Neuronal stem cell (in vitro differentiated cells): Measurements from ENCODE around the gene TMEFF1. TPM values are rescaled to one million over a fixed set of nuclear protein-coding genes. Genes with fewer than 3 reads are reported as not detected.

Source experiments
- DNase-seq: peaks from one replicate; pipeline ENCODE4 v3.0.0-alpha.2; 2013; ENCODE audit warnings: low spot score
- H2AFZ ChIP-seq: one replicate; pipeline ENCODE4 v1.6.1; 2013; ENCODE audit warnings: mild to moderate bottlenecking, low read length, inconsistent platforms
- H2AK5ac ChIP-seq: 2 replicates; pipeline ENCODE4 v1.6.1; 2013; ENCODE audit warnings: low read depth, mild to moderate bottlenecking, inconsistent platforms, low read length, moderate library complexity, mixed read lengths
- H2BK120ac ChIP-seq: 2 replicates; pipeline ENCODE4 v1.6.1; 2013; ENCODE audit warnings: low read depth, mild to moderate bottlenecking, inconsistent platforms, low read length, moderate library complexity, mixed read lengths
- H2BK12ac ChIP-seq: one replicate; pipeline ENCODE4 v1.6.1; 2013; ENCODE audit warnings: low read length, inconsistent platforms
- H2BK15ac ChIP-seq: 2 replicates; pipeline ENCODE4 v1.6.1; 2013; ENCODE audit warnings: mild to moderate bottlenecking, low read length, inconsistent platforms, mixed read lengths
- H2BK5ac ChIP-seq: one replicate; pipeline ENCODE4 v1.6.1; 2013; ENCODE audit warnings: inconsistent platforms, mild to moderate bottlenecking, low read length, moderate library complexity
- H3K14ac ChIP-seq: one replicate; pipeline ENCODE4 v1.6.1; 2013; ENCODE audit warnings: low read length, inconsistent platforms
- H3K18ac ChIP-seq: 2 replicates; pipeline ENCODE4 v1.6.1; 2013; ENCODE audit warnings: low read length, inconsistent platforms
- H3K23ac ChIP-seq: 2 replicates; pipeline ENCODE4 v1.6.1; 2013; ENCODE audit warnings: low read depth, mild to moderate bottlenecking, mixed read lengths, low read length, inconsistent platforms; ENCODE audit not compliant: poor library complexity
- H3K27ac ChIP-seq: replicated peaks from 3 replicates; pipeline ENCODE4 v1.5.1; 2013; ENCODE audit warnings: low read length, inconsistent platforms
- H3K27me3 ChIP-seq, 3 experiments: 2 replicates each; pipeline ENCODE4 v1.6.1; 2013; ENCODE audit warnings: low read length in 3 of 3, mild to moderate bottlenecking in 2 of 3, inconsistent platforms in 1 of 3, low read depth in 1 of 3, mixed read lengths in 1 of 3, moderate library complexity in 1 of 3; ENCODE audit not compliant: control insufficient read depth in 3 of 3, insufficient read depth in 3 of 3
- H3K36me3 ChIP-seq, 2 donors: replicated peaks in 1 of 2; 2 replicates each; pipeline ENCODE4 v1.6.1; 2013; ENCODE audit warnings: low read length in 2 of 2; ENCODE audit not compliant: control insufficient read depth in 2 of 2, insufficient read depth in 2 of 2
- H3K4ac ChIP-seq: 2 replicates; pipeline ENCODE4 v1.6.1; 2013; ENCODE audit warnings: inconsistent platforms, mild to moderate bottlenecking, low read length, moderate library complexity
- H3K4me1 ChIP-seq, 2 donors: 1 replicate in 1 of 2; 2 replicates in 1 of 2; pipeline ENCODE4 v1.6.1; 2013; ENCODE audit warnings: low read length in 2 of 2, low read depth in 1 of 2; ENCODE audit not compliant: control insufficient read depth in 2 of 2, insufficient read depth in 1 of 2
- H3K4me2 ChIP-seq: one replicate; pipeline ENCODE4 v1.6.1; 2013; ENCODE audit warnings: mild to moderate bottlenecking, low read length, inconsistent platforms; ENCODE audit not compliant: insufficient read depth, poor library complexity, severe bottlenecking
- H3K4me3 ChIP-seq, 2 donors: 2 replicates each; pipeline ENCODE4 v1.5.1; 2013; ENCODE audit warnings: low read length in 2 of 2, mild to moderate bottlenecking in 2 of 2, inconsistent platforms in 1 of 2, moderate library complexity in 1 of 2
- H3K79me1 ChIP-seq: one replicate; pipeline ENCODE4 v1.6.1; 2013; ENCODE audit warnings: low read depth, mild to moderate bottlenecking, inconsistent platforms, low read length, moderate library complexity
- H3K9ac ChIP-seq: one replicate; pipeline ENCODE4 v1.6.1; 2013; ENCODE audit warnings: mild to moderate bottlenecking, low read depth, low read length, inconsistent platforms; ENCODE audit not compliant: poor library complexity
- H3K9me3 ChIP-seq, 2 donors: replicated peaks in 1 of 2; 2 replicates each; pipeline versions ENCODE3 to v1.6.1; 2013; ENCODE audit warnings: low read length in 2 of 2, mild to moderate bottlenecking in 2 of 2, inconsistent platforms in 1 of 2, low read depth in 1 of 2, mixed read lengths in 1 of 2, moderate library complexity in 1 of 2; ENCODE audit not compliant: control insufficient read depth in 2 of 2, insufficient read depth in 1 of 2
- H4K8ac ChIP-seq: one replicate; pipeline ENCODE4 v1.6.1; 2013; ENCODE audit warnings: low read depth, mild to moderate bottlenecking, inconsistent platforms, low read length, moderate library complexity
- H4K91ac ChIP-seq: one replicate; pipeline ENCODE4 v1.6.1; 2013; ENCODE audit warnings: low read length, low read depth, mild to moderate bottlenecking, inconsistent platforms; ENCODE audit not compliant: poor library complexity
- WGBS, 2 donors: extraction: QIAGEN DNeasy Blood & Tissue Kit; methylation state at CpG; one replicate each; pipeline ENCODE4 v1.1.7; 2013; ENCODE audit warnings: missing lambda C conversion rate in 2 of 2, mixed read lengths in 1 of 2; ENCODE audit not compliant: insufficient read length in 2 of 2, insufficient replicate concordance in 1 of 2; ENCODE audit errors: extremely low coverage in 2 of 2; 5-methylcytosine and 5-hydroxymethylcytosine counted together
- polyA plus RNA-seq, 2 experiments: library from polyadenylated mRNA; stranded (reverse); fragments of 200-250 nt; gene quantifications; one replicate each; pipeline ENCODE4 v1.2.3, GENCODE V29; 2013

TMEFF1 gene
- 27.7 TPM for polyA plus RNA-seq (2013, experiment 1 of 2)
- 27.6 TPM for polyA plus RNA-seq (2013, experiment 2 of 2)

GRCh38 chr9:100472788-100473275 lies at the start of gene TMEFF1:
TSS of gene TMEFF1 (plus strand) at chr9:100473149. CDS start at chr9:100473545, 396 bp downstream.
- peaks cover 4% of the 10 kb centered on the region for H3K79me1 ChIP-seq
- H2BK12ac ChIP-seq = peak within 1 kb of the TSS; percentile 46
- H3K18ac ChIP-seq = peak within 1 kb of the TSS; percentile 100
- peak within 1 kb of the TSS; percentile 83 to 100 for H3K4me3 ChIP-seq
- no peaks in the 10 kb centered on the region for H3K27me3 ChIP-seq
- H3K27ac ChIP-seq = peak within 1 kb of the TSS; percentile 90
- no peaks in the 10 kb centered on the region for H3K9me3 ChIP-seq
- peaks cover 12 to 17% of the 10 kb centered on the region in 2 donors for H3K4me1 ChIP-seq
- H2BK5ac ChIP-seq = peak within 1 kb of the TSS; percentile 99
- H2AK5ac ChIP-seq = peak within 1 kb of the TSS; percentile 100
- peak within 1 kb of the TSS; percentile 98 for H3K23ac ChIP-seq
- H3K4ac ChIP-seq = peak within 1 kb of the TSS; percentile 99
- H2BK120ac ChIP-seq = peak within 1 kb of the TSS; percentile 99
- peak within 1 kb of the TSS; percentile 65 for H3K4me2 ChIP-seq
- DNase-seq = peak; percentile 86
- peaks cover 0 to 5% of the 10 kb centered on the region in 2 donors for H3K36me3 ChIP-seq
- peak within 1 kb of the TSS; percentile 85 for H4K91ac ChIP-seq
- no CpG with 5 or more reads among the region's 54 CpGs for WGBS, 2 donors
- peak within 1 kb of the TSS; percentile 100 for H3K14ac ChIP-seq
- H4K8ac ChIP-seq = peak within 1 kb of the TSS; percentile 65
- H2AFZ ChIP-seq = peak within 1 kb of the TSS; percentile 89
- peak within 1 kb of the TSS; percentile 99 for H3K9ac ChIP-seq
- H2BK15ac ChIP-seq = peak within 1 kb of the TSS; percentile 100

- Histone ChIP-seq H3K4me2 (no peak overlapping the region), H3K4me3 (no peak overlapping the region), H3K36me3 (peaks cover 0 to 7% of the 10 kb centered on the region in 2 donors), H2AK5ac (no peak overlapping the region), H3K4me1 (peaks cover 6 to 8% of the 10 kb centered on the region in 2 donors), H3K23ac (no peak overlapping the region), H4K8ac (no peak overlapping the region), H3K18ac (no peak overlapping the region), H2BK5ac (no peak overlapping the region), H2BK12ac (no peak overlapping the region), H3K9me3 (no peaks in the 10 kb centered on the region), H2BK120ac (no peak overlapping the region), H3K14ac (no peak overlapping the region), H3K9ac (no peak overlapping the region), H2BK15ac (no peak overlapping the region), H3K79me1 (no peaks in the 10 kb centered on the region), H3K27ac (no peak overlapping the region), H3K27me3 (no peaks in the 10 kb centered on the region), H3K4ac (no peak overlapping the region), H4K91ac (no peak overlapping the region), H2AFZ (peak overlapping the region; percentile 94)
- no peak for DNase-seq
- no CpG with 5 or more reads among the region's 1 CpG for WGBS, 2 donors
Observed at GRCh38 chr9:100425758-100426157, 47.2 kb upstream of the TMEFF1 start.

- no peaks in the 10 kb centered on the region for H3K79me1 ChIP-seq
- no peak overlapping the region for H2BK5ac ChIP-seq
- no peaks in the 10 kb centered on the region for H3K9me3 ChIP-seq
- H3K27me3 ChIP-seq = no peaks in the 10 kb centered on the region
- H3K27ac ChIP-seq = peak overlapping the region; percentile 79
- no peak overlapping the region for H2BK120ac ChIP-seq
- H3K14ac ChIP-seq = no peak overlapping the region
- no peak overlapping the region for H3K23ac ChIP-seq
- H3K36me3 ChIP-seq = peaks cover 0 to 7% of the 10 kb centered on the region in 2 donors
- H3K4me1 ChIP-seq = peaks cover 6 to 8% of the 10 kb centered on the region in 2 donors
- peak overlapping the region; percentile 56 for H3K4me2 ChIP-seq
- no peak overlapping the region for H3K9ac ChIP-seq
- H4K91ac ChIP-seq = no peak overlapping the region
- H3K18ac ChIP-seq = no peak overlapping the region
- H4K8ac ChIP-seq = no peak overlapping the region
- H2AFZ ChIP-seq = peak overlapping the region; percentile 94
- H2BK15ac ChIP-seq = no peak overlapping the region
- H3K4me3 ChIP-seq = peak overlapping the region in 1 of 2 donors; percentile 89
- no peak overlapping the region for H2AK5ac ChIP-seq
- DNase-seq = no peak
- H3K4ac ChIP-seq = no peak overlapping the region
- H2BK12ac ChIP-seq = no peak overlapping the region
- WGBS, 2 donors = no CpG with 5 or more reads among the region's 7 CpGs
Observed at GRCh38 chr9:100426189-100426529, 46.8 kb upstream of the TMEFF1 start.

- peak within 1 kb of the TSS; percentile 96 for H2AFZ ChIP-seq
- no peak within 1 kb of the TSS for H2AK5ac ChIP-seq
- H2BK5ac ChIP-seq = no peak within 1 kb of the TSS
- H3K36me3 ChIP-seq = peaks cover 0 to 11% of the 10 kb centered on the region in 2 donors
- DNase-seq = peak; percentile 57
- no peaks in the 10 kb centered on the region for H3K79me1 ChIP-seq
- H3K4me1 ChIP-seq = peaks cover 6 to 8% of the 10 kb centered on the region in 2 donors
- H3K14ac ChIP-seq = no peak within 1 kb of the TSS
- peak within 1 kb of the TSS; percentile 90 for H3K18ac ChIP-seq
- no peaks in the 10 kb centered on the region for H3K9me3 ChIP-seq
- H2BK120ac ChIP-seq = no peak within 1 kb of the TSS
- H3K4me2 ChIP-seq = peak within 1 kb of the TSS; percentile 56
- no peak within 1 kb of the TSS for H2BK15ac ChIP-seq
- H3K4me3 ChIP-seq = peak within 1 kb of the TSS; percentile 89 to 97
- H3K9ac ChIP-seq = peak within 1 kb of the TSS; percentile 74
- no CpG with 5 or more reads among the region's 80 CpGs for WGBS, 2 donors
- H3K27ac ChIP-seq = peak within 1 kb of the TSS; percentile 79
- no peak within 1 kb of the TSS for H4K91ac ChIP-seq
- H4K8ac ChIP-seq = no peak within 1 kb of the TSS
- no peak within 1 kb of the TSS for H3K23ac ChIP-seq
- no peak within 1 kb of the TSS for H3K4ac ChIP-seq
- no peak within 1 kb of the TSS for H2BK12ac ChIP-seq
- H3K27me3 ChIP-seq = no peaks in the 10 kb centered on the region
Observed at GRCh38 chr9:100426530-100427365, 46.2 kb upstream of the TMEFF1 start, which contains the start of gene MSANTD3. TSS of gene MSANTD3 (plus strand) at chr9:100427143. CDS start at chr9:100441939, 14,796 bp downstream.
